GM23338 (cell line): ENCODE results near the gene ANKRD31. TPM values are rescaled to one million over a fixed set of nuclear protein-coding genes. Genes with fewer than 3 reads are reported as not detected.

Source experiments
- ATAC-seq: fragments of 200-7000 bp; cut with Tn5 transposase; 3 replicates; pipeline ENCODE4 v1.9.1; 2020
- DNase-seq: peaks from one replicate; pipeline ENCODE4 v3.0.0-alpha.2; 2015; ENCODE audit warnings: low spot score
- H2AFZ ChIP-seq: fragments of 200-600 bp; sonication (generic); 2 replicates; pipeline ENCODE4 v1.8.0; 2016; ENCODE audit warnings: antibody characterized with exemption, mild to moderate bottlenecking, moderate library complexity
- H3F3A ChIP-seq: fragments of 200-600 bp; sonication (generic); replicated peaks from 2 replicates; pipeline ENCODE4 v1.8.0; 2017; ENCODE audit warnings: antibody characterized with exemption, mixed run types, low read depth
- H3K27ac ChIP-seq: fragments of 200-600 bp; sonication (generic); 2 replicates; pipeline ENCODE4 v1.6.1; 2016; ENCODE audit warnings: low read depth
- H3K27me3 ChIP-seq: fragments of 200-600 bp; sonication (generic); 2 replicates; pipeline ENCODE4 v1.8.0; 2016; ENCODE audit warnings: mild to moderate bottlenecking, mixed run types, moderate library complexity; ENCODE audit not compliant: insufficient read depth
- H3K36me3 ChIP-seq: fragments of 200-600 bp; sonication (generic); 2 replicates; pipeline ENCODE4 v1.8.0; 2016; ENCODE audit warnings: mild to moderate bottlenecking; ENCODE audit not compliant: insufficient read depth
- H3K4me1 ChIP-seq: fragments of 200-600 bp; sonication (generic); 2 replicates; pipeline ENCODE4 v1.8.0; 2016; ENCODE audit warnings: mild to moderate bottlenecking, moderate library complexity; ENCODE audit not compliant: insufficient read depth
- H3K4me2 ChIP-seq: fragments of 200-600 bp; sonication (generic); 2 replicates; pipeline ENCODE4 v1.7.1; 2017; ENCODE audit warnings: mixed run types
- H3K4me3 ChIP-seq: fragments of 200-600 bp; sonication (generic); 2 replicates; pipeline ENCODE4 v1.6.1; 2016; ENCODE audit warnings: mixed run types
- H3K79me2 ChIP-seq: fragments of 200-600 bp; sonication (generic); replicated peaks from 2 replicates; pipeline ENCODE4 v1.8.0; 2017; ENCODE audit warnings: mild to moderate bottlenecking; ENCODE audit not compliant: insufficient read depth
- H3K9me2 ChIP-seq: fragments of 200-600 bp; sonication (generic); 2 replicates; pipeline ENCODE4 v1.8.0; 2017; ENCODE audit not compliant: insufficient read depth
- H4K20me1 ChIP-seq: fragments of 200-600 bp; sonication (generic); replicated peaks from 2 replicates; pipeline ENCODE4 v1.8.0; 2017; ENCODE audit warnings: mild to moderate bottlenecking; ENCODE audit not compliant: insufficient read depth
- H3K27ac Mint-ChIP-seq: 2 replicates; pipeline ENCODE4 v1.8.0; 2020; ENCODE audit warnings: inconsistent platforms, mild to moderate bottlenecking, moderate library complexity, mixed read lengths
- H3K27me3 Mint-ChIP-seq: 3 replicates; pipeline ENCODE4 v1.8.0; 2022; ENCODE audit warnings: low read depth, mild to moderate bottlenecking, moderate library complexity, mixed read lengths, inconsistent platforms; ENCODE audit not compliant: insufficient read depth, poor library complexity
- H3K36me3 Mint-ChIP-seq: 3 replicates; pipeline ENCODE4 v1.8.0; 2021; ENCODE audit warnings: low read depth, mild to moderate bottlenecking, inconsistent platforms, moderate library complexity, mixed read lengths
- H3K4me1 Mint-ChIP-seq: 3 replicates; pipeline ENCODE4 v1.8.0; 2020; ENCODE audit warnings: mild to moderate bottlenecking, inconsistent platforms, mixed read lengths
- H3K4me3 Mint-ChIP-seq: 3 replicates; pipeline ENCODE4 v1.8.0; 2021; ENCODE audit warnings: moderate library complexity, mild to moderate bottlenecking, inconsistent platforms, mixed read lengths
- H3K9me3 Mint-ChIP-seq: 3 replicates; pipeline ENCODE4 v1.8.0; 2020; ENCODE audit warnings: moderate library complexity, mild to moderate bottlenecking, inconsistent platforms, mixed read lengths
- CTCF ChIP-seq, 2 experiments: fragments of 200-600 bp in 1 of 2; sonication (generic) in 1 of 2; conservative IDR thresholded peaks; 2 replicates each; pipeline versions ENCODE4 v1.5.1 to v1.6.1; 2016 to 2017; ENCODE audit warnings: antibody characterized with exemption in 2 of 2, low read depth in 2 of 2, mild to moderate bottlenecking in 2 of 2, moderate library complexity in 1 of 2
- EZH2 ChIP-seq: fragments of 200-600 bp; sonication (generic); IDR thresholded peaks from one replicate; pipeline ENCODE4 v1.8.0; 2017; ENCODE audit warnings: antibody characterized with exemption, mild to moderate bottlenecking, low read depth; ENCODE audit not compliant: unreplicated experiment
- JUNB ChIP-seq: IDR thresholded peaks from one replicate; pipeline ENCODE4 v1.6.1; 2016; ENCODE audit warnings: antibody characterized with exemption; ENCODE audit not compliant: unreplicated experiment
- POLR2AphosphoS5 ChIP-seq: IDR thresholded peaks from 2 replicates; pipeline ENCODE4 v1.6.1; 2016; ENCODE audit warnings: antibody characterized with exemption, low read depth
- STAT1 ChIP-seq: IDR thresholded peaks from one replicate; pipeline ENCODE4 v1.6.1; 2016; ENCODE audit warnings: antibody characterized with exemption; ENCODE audit not compliant: unreplicated experiment
- ZNF114 ChIP-seq: fragments of 250-450 bp; sonication (Bioruptor Pico); IDR thresholded peaks from 2 replicates; pipeline ENCODE4 v1.5.0; 2020; ENCODE audit warnings: mild to moderate bottlenecking, moderate library complexity
- polyA plus RNA-seq: library from polyadenylated mRNA; unstranded; fragments of >200 nt; fragmentation: Nextera tagmentation; extraction: Ambion mirVana; gene quantifications from 2 replicates; pipeline ENCODE4 v1.2.1, GENCODE V29; 2016
- total RNA-seq: library from RNA; depleted of rRNA; stranded (reverse); fragments of >200 nt; shearing (Covaris generic); gene quantifications from 2 replicates; pipeline ENCODE4 v1.2.3, GENCODE V29; 2014
- TF ChIP-seq, protein P1 (sequence below): IDR thresholded peaks from 2 replicates; pipeline ENCODE4 v1.6.1; 2016; ENCODE audit warnings: antibody characterized with exemption
- TF ChIP-seq, protein P2 (sequence below): fragments of 250-450 bp; sonication (Bioruptor Pico); IDR thresholded peaks from 2 replicates; pipeline ENCODE4 v1.5.0; 2020; ENCODE audit warnings: mild to moderate bottlenecking, moderate library complexity
- TF ChIP-seq, protein P3 (sequence below): IDR thresholded peaks from one replicate; pipeline ENCODE4 v1.6.1; 2018; ENCODE audit warnings: antibody characterized with exemption; ENCODE audit not compliant: unreplicated experiment

ANKRD31 gene
- total and polyA plus RNA-seq, 2 experiments from 2014 or later: 0.18 to 0.59 TPM

GRCh38 chr5:75047356-75047755 lies 189.3 kb downstream of the ANKRD31 start (continued):
- TF ChIP-seq JUNB: no peak
- no peak for TF ChIP-seq STAT1
- TF ChIP-seq POLR2AphosphoS5: no peak
- no peak for TF ChIP-seq ZNF114
- TF ChIP-seq, protein P1, sequence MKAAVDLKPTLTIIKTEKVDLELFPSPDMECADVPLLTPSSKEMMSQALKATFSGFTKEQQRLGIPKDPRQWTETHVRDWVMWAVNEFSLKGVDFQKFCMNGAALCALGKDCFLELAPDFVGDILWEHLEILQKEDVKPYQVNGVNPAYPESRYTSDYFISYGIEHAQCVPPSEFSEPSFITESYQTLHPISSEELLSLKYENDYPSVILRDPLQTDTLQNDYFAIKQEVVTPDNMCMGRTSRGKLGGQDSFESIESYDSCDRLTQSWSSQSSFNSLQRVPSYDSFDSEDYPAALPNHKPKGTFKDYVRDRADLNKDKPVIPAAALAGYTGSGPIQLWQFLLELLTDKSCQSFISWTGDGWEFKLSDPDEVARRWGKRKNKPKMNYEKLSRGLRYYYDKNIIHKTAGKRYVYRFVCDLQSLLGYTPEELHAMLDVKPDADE: no peak
- no peak for TF ChIP-seq EZH2
- TF ChIP-seq CTCF (conservative IDR thresholded peaks at IDR 0.05; ENCODE audit: low read depth in 2 of 2): no peak

DNA sequence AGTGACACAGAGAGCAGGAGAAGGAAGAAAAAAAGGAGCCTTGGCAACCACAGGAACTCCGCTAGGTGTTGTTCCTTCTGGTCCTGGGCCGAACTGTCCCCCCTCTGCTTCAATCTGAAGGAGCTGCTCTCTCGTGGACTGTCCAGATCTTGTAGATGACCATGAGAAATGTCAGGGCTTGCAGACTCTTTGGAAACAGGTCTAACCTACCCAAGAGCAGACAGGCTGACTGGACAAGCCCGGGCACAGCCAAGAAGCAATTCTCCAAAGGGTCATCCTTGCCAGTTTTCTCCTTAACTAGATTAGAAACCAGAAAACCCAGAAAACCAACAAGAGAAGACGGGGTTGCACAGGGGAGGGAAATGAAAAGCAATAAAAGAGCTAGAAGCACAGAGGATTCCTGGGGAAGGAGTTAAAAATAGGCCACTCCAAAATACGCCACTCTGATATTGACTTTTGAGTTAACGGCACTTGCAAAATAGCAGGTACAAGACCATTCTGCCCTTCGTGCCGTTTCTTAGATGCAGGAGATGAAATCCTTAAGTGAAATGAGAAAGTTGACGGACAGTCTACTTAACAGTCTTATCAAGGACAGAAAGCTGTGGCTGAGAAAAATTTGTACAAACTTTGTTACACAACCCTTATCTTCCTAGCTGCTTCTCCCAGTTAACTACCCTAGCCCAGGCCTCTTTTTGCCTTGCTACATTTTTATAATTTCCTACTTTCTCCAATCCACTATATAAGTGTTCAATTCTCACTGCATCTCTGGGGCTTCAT lies 190.1 kb downstream of the ANKRD31 start:
- Histone ChIP-seq H3K27me3 (peaks cover 9% of the 10 kb centered on the region), H4K20me1 (no peaks in the 10 kb centered on the region), H3K9me2 (no peaks in the 10 kb centered on the region), H3K4me3 (no peak overlapping the region), H3F3A (no peaks in the 10 kb centered on the region), H3K4me1 (peaks cover 11% of the 10 kb centered on the region), H3K79me2 (peaks cover 28% of the 10 kb centered on the region), H3K4me2 (no peak overlapping the region), H2AFZ (no peak overlapping the region), H3K27ac (no peak overlapping the region), H3K36me3 (no peaks in the 10 kb centered on the region)
- H3K9me3 Mint-ChIP-seq: no peaks in the 10 kb centered on the region
- peaks cover 3% of the 10 kb centered on the region for H3K36me3 Mint-ChIP-seq
- peak overlapping the region; percentile 50; the same call in 1 of the 2 replicates for H3K27ac Mint-ChIP-seq
- ATAC-seq (no peak), DNase-seq (no peak)
- H3K27me3 Mint-ChIP-seq: peaks cover 11% of the 10 kb centered on the region
- peaks cover 26% of the 10 kb centered on the region for H3K4me1 Mint-ChIP-seq
- no peak overlapping the region for H3K4me3 Mint-ChIP-seq
- TF ChIP-seq CTCF (conservative IDR thresholded peaks at IDR 0.05; ENCODE audit: low read depth in 2 of 2) (no peak), EZH2 (no peak), STAT1 (no peak), POLR2AphosphoS5 (no peak)
- TF ChIP-seq, protein P2, sequence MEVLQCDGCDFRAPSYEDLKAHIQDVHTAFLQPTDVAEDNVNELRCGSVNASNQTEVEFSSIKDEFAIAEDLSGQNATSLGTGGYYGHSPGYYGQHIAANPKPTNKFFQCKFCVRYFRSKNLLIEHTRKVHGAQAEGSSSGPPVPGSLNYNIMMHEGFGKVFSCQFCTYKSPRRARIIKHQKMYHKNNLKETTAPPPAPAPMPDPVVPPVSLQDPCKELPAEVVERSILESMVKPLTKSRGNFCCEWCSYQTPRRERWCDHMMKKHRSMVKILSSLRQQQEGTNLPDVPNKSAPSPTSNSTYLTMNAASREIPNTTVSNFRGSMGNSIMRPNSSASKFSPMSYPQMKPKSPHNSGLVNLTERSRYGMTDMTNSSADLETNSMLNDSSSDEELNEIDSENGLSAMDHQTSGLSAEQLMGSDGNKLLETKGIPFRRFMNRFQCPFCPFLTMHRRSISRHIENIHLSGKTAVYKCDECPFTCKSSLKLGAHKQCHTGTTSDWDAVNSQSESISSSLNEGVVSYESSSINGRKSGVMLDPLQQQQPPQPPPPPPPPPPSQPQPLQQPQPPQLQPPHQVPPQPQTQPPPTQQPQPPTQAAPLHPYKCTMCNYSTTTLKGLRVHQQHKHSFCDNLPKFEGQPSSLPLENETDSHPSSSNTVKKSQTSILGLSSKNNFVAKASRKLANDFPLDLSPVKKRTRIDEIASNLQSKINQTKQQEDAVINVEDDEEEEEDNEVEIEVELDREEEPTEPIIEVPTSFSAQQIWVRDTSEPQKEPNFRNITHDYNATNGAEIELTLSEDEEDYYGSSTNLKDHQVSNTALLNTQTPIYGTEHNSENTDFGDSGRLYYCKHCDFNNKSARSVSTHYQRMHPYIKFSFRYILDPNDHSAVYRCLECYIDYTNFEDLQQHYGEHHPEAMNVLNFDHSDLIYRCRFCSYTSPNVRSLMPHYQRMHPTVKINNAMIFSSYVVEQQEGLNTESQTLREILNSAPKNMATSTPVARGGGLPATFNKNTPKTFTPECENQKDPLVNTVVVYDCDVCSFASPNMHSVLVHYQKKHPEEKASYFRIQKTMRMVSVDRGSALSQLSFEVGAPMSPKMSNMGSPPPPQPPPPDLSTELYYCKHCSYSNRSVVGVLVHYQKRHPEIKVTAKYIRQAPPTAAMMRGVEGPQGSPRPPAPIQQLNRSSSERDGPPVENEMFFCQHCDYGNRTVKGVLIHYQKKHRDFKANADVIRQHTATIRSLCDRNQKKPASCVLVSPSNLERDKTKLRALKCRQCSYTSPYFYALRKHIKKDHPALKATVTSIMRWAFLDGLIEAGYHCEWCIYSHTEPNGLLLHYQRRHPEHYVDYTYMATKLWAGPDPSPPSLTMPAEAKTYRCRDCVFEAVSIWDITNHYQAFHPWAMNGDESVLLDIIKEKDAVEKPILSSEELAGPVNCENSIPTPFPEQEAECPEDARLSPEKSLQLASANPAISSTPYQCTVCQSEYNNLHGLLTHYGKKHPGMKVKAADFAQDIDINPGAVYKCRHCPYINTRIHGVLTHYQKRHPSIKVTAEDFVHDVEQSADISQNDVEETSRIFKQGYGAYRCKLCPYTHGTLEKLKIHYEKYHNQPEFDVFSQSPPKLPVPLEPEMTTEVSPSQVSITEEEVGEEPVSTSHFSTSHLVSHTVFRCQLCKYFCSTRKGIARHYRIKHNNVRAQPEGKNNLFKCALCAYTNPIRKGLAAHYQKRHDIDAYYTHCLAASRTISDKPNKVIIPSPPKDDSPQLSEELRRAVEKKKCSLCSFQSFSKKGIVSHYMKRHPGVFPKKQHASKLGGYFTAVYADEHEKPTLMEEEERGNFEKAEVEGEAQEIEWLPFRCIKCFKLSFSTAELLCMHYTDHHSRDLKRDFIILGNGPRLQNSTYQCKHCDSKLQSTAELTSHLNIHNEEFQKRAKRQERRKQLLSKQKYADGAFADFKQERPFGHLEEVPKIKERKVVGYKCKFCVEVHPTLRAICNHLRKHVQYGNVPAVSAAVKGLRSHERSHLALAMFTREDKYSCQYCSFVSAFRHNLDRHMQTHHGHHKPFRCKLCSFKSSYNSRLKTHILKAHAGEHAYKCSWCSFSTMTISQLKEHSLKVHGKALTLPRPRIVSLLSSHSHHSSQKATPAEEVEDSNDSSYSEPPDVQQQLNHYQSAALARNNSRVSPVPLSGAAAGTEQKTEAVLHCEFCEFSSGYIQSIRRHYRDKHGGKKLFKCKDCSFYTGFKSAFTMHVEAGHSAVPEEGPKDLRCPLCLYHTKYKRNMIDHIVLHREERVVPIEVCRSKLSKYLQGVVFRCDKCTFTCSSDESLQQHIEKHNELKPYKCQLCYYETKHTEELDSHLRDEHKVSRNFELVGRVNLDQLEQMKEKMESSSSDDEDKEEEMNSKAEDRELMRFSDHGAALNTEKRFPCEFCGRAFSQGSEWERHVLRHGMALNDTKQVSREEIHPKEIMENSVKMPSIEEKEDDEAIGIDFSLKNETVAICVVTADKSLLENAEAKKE (CRISPR knock-in tag): no peak
- TF ChIP-seq, protein P3, sequence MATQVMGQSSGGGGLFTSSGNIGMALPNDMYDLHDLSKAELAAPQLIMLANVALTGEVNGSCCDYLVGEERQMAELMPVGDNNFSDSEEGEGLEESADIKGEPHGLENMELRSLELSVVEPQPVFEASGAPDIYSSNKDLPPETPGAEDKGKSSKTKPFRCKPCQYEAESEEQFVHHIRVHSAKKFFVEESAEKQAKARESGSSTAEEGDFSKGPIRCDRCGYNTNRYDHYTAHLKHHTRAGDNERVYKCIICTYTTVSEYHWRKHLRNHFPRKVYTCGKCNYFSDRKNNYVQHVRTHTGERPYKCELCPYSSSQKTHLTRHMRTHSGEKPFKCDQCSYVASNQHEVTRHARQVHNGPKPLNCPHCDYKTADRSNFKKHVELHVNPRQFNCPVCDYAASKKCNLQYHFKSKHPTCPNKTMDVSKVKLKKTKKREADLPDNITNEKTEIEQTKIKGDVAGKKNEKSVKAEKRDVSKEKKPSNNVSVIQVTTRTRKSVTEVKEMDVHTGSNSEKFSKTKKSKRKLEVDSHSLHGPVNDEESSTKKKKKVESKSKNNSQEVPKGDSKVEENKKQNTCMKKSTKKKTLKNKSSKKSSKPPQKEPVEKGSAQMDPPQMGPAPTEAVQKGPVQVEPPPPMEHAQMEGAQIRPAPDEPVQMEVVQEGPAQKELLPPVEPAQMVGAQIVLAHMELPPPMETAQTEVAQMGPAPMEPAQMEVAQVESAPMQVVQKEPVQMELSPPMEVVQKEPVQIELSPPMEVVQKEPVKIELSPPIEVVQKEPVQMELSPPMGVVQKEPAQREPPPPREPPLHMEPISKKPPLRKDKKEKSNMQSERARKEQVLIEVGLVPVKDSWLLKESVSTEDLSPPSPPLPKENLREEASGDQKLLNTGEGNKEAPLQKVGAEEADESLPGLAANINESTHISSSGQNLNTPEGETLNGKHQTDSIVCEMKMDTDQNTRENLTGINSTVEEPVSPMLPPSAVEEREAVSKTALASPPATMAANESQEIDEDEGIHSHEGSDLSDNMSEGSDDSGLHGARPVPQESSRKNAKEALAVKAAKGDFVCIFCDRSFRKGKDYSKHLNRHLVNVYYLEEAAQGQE: no peak
